Activated T-helper 1 cell treated with anti-CD3 and anti-CD28 coated beads, Interleukin-2, amount 50 U/mL, for 16 hours (primary cell): ENCODE data around the gene CTSC.

Source experiments
- DNase-seq, 2 donors: peaks; one replicate each; pipeline ENCODE4 v3.0.0-alpha.2; 2020; ENCODE audit warnings: low read depth in 1 of 2, low spot score in 1 of 2

Gene CTSC

GRCh38 chr11:88337181-88337986 lies at the start of gene CTSC:
Gene CTSC (minus strand): TSS chr11:88337736. CDS start chr11:88337672, 64 bp downstream.
- peak; percentile 82 to 83 for DNase-seq

GRCh38 chr11:88384669-88385005 lies 47.1 kb upstream of the CTSC start:
- no peak for DNase-seq

GRCh38 chr11:88384004-88384668 lies 46.6 kb upstream of the CTSC start:
- no peak for DNase-seq

GRCh38 chr11:88383447-88383846 lies 45.9 kb upstream of the CTSC start:
- DNase-seq, result no peak

GRCh38 chr11:88379130-88379529 lies 41.6 kb upstream of the CTSC start:
- DNase-seq, result no peak

- no peak for DNase-seq
These were observed 41.0 kb upstream of the CTSC start for GRCh38 chr11:88378422-88379066.

- no peak for DNase-seq
These were observed 40.1 kb upstream of the CTSC start for GRCh38 chr11:88377646-88378045.

- DNase-seq, result no peak
These were observed 39.6 kb upstream of the CTSC start for GRCh38 chr11:88377144-88377543.

GRCh38 chr11:88375927-88376470 lies 38.5 kb upstream of the CTSC start:
- DNase-seq, result no peak

GRCh38 chr11:88370782-88371181 lies 33.2 kb upstream of the CTSC start:
- DNase-seq, result no peak

- no peak for DNase-seq
These were observed 29.8 kb upstream of the CTSC start for GRCh38 chr11:88367310-88367709.

GRCh38 chr11:88363648-88364065 lies 26.1 kb upstream of the CTSC start:
- no peak for DNase-seq

- DNase-seq, result no peak
These were observed 25.5 kb upstream of the CTSC start for GRCh38 chr11:88363004-88363403.

- no peak for DNase-seq
These were observed 22.6 kb upstream of the CTSC start for GRCh38 chr11:88360141-88360540.

GRCh38 chr11:88359541-88359940 lies 22.0 kb upstream of the CTSC start:
- DNase-seq, result no peak

- no peak for DNase-seq
These were observed 21.6 kb upstream of the CTSC start for GRCh38 chr11:88359114-88359513.

- no peak for DNase-seq
These were observed 20.5 kb upstream of the CTSC start for GRCh38 chr11:88358040-88358431.

GRCh38 chr11:88357323-88358039 lies 19.9 kb upstream of the CTSC start:
- DNase-seq, result no peak

- no peak for DNase-seq
These were observed 18.4 kb upstream of the CTSC start for GRCh38 chr11:88355887-88356286.

- no peak for DNase-seq
These were observed 17.4 kb upstream of the CTSC start for GRCh38 chr11:88354912-88355311.

GRCh38 chr11:88353835-88354496 lies 16.4 kb upstream of the CTSC start:
- no peak for DNase-seq
